K562 (cell line): Measurements from ENCODE around the gene PXK. TPM values are rescaled to one million over a fixed set of nuclear protein-coding genes. Genes with fewer than 3 reads are reported as not detected.

Source experiments
- ATAC-seq: fragments of 200-7000 bp; cut with Tn5 transposase; 3 replicates; pipeline ENCODE4 v1.9.1; 2020; ENCODE audit warnings: moderate library complexity
- BruUV-seq: library from RNA; stranded (reverse); fragments of 400-500 nt; replicated peaks from 2 replicates; lab custom pipeline; 2021; lab: Mats Ljungman, UMichigan
- CTCF ChIA-PET: fragments of 300-600 bp; formaldehyde crosslinking; extraction: SDS; loops from one replicate; lab custom pipeline; 2021; ENCODE audit warnings: low intra/inter-chr PET ratio; lab: Yijun Ruan, JAX
- POLR2A ChIA-PET: fragments of 300-600, 350-650 bp; sonication (Branson Sonifier 250); formaldehyde crosslinking; extraction: SDS; loops from one replicate; lab custom pipeline; 2021; ENCODE audit warnings: antibody characterized with exemption, inconsistent platforms; lab: Yijun Ruan, JAX
- DNase-seq, 4 experiments: peaks; one replicate each; pipeline versions ENCODE4 v3.0.0 to v3.0.0-alpha.2; 2011 to 2018; ENCODE audit warnings: low spot score in 3 of 4, mixed read lengths in 3 of 4; ENCODE audit errors: extremely low read depth in 1 of 4
- FAIRE-seq: peaks from 2 replicates; lab custom pipeline; 2011; peaks lifted over from hg19 to GRCh38; lab: Jason Lieb, UNC
- H2AFZ ChIP-seq: 2 replicates; pipeline ENCODE4 v1.6.0; 2011; ENCODE audit warnings: low read depth, low read length, control low read depth, inconsistent platforms
- H3K27ac ChIP-seq: fragments of 200-600 bp; 3 replicates; pipeline ENCODE4 v1.8.0; 2011; ENCODE audit warnings: low read depth, mild to moderate bottlenecking, control low read depth, inconsistent platforms, low read length, moderate library complexity, mixed read lengths; ENCODE audit errors: extremely low read depth
- H3K27me3 ChIP-seq, 2 experiments: fragments of 300-600 bp in 1 of 2; 2 replicates in 1 of 2; 3 replicates in 1 of 2; pipeline versions ENCODE4 v1.6.0 to v1.8.0; 2011; ENCODE audit warnings: inconsistent platforms in 2 of 2, low read length in 2 of 2, mild to moderate bottlenecking in 1 of 2, mixed read lengths in 1 of 2, moderate library complexity in 1 of 2; ENCODE audit not compliant: control insufficient read depth in 2 of 2, insufficient read depth in 2 of 2
- H3K36me3 ChIP-seq: fragments of 300-600 bp; 3 replicates; pipeline ENCODE4 v1.8.0; 2011; ENCODE audit warnings: mild to moderate bottlenecking, low read length, inconsistent platforms; ENCODE audit not compliant: control insufficient read depth, insufficient read depth
- H3K4me1 ChIP-seq, 2 experiments: fragments of 200-600 bp in 1 of 2; replicated peaks in 1 of 2; 2 replicates in 1 of 2; 3 replicates in 1 of 2; pipeline versions ENCODE4 v1.5.1 to v1.8.0; 2011; ENCODE audit warnings: inconsistent platforms in 2 of 2, low read length in 2 of 2, mild to moderate bottlenecking in 1 of 2, mixed read lengths in 1 of 2, moderate library complexity in 1 of 2; ENCODE audit not compliant: control insufficient read depth in 2 of 2, insufficient read depth in 2 of 2
- H3K4me2 ChIP-seq: 2 replicates; pipeline ENCODE4 v1.6.1; 2011; ENCODE audit warnings: low read length, control low read depth, inconsistent platforms, mixed read lengths; ENCODE audit not compliant: insufficient read depth
- H3K4me3 ChIP-seq: fragments of 200-600 bp; sonication (generic), shearing (Covaris generic); 2 replicates; pipeline ENCODE4 v1.5.1; 2016; ENCODE audit warnings: control low read depth, inconsistent platforms
- H3K79me2 ChIP-seq: fragments of 200-600 bp; 3 replicates; pipeline ENCODE4 v1.8.0; 2011; ENCODE audit warnings: low read length, inconsistent platforms; ENCODE audit not compliant: control insufficient read depth, insufficient read depth
- H3K9ac ChIP-seq, 2 experiments: 2 replicates each; pipeline versions ENCODE4 v1.6.0 to v1.6.1; 2011; ENCODE audit warnings: low read depth in 2 of 2, low read length in 2 of 2, control low read depth in 1 of 2, inconsistent platforms in 1 of 2, mild to moderate bottlenecking in 1 of 2, mixed read lengths in 1 of 2; ENCODE audit not compliant: insufficient read depth in 1 of 2
- H3K9me1 ChIP-seq: one replicate; pipeline ENCODE4 v1.6.0; 2011; ENCODE audit warnings: inconsistent platforms, mild to moderate bottlenecking, low read length, moderate library complexity; ENCODE audit not compliant: control insufficient read depth, insufficient read depth
- H3K9me3 ChIP-seq: replicated peaks from 2 replicates; pipeline ENCODE4 v1.5.1; 2011; ENCODE audit warnings: low read depth, low read length, inconsistent platforms; ENCODE audit not compliant: control insufficient read depth, insufficient read depth
- H4K20me1 ChIP-seq: replicated peaks from 2 replicates; pipeline ENCODE4 v1.6.1; 2011; ENCODE audit warnings: low read length, inconsistent platforms, mixed read lengths; ENCODE audit not compliant: control insufficient read depth, insufficient read depth
- EHMT2 ChIP-seq: fragments of 450-650 bp; IDR thresholded peaks from 2 replicates; pipeline ENCODE4 v1.6.1; 2018; ENCODE audit warnings: antibody characterized with exemption
- KAT2B ChIP-seq: IDR thresholded peaks from one replicate; pipeline ENCODE4 v1.6.1; 2012; ENCODE audit warnings: low read depth, mild to moderate bottlenecking, control low read depth, inconsistent platforms, low read length, moderate library complexity
- MEF2D ChIP-seq: conservative IDR thresholded peaks from 2 replicates; pipeline ENCODE4 v1.6.1; 2016; ENCODE audit warnings: low read depth, missing genetic modification characterization, missing compliant biosample characterization
- NFYB ChIP-seq: IDR thresholded peaks from 2 replicates; pipeline ENCODE4 v1.6.1; 2011; ENCODE audit warnings: mild to moderate bottlenecking, moderate library complexity; ENCODE audit not compliant: insufficient read length; ENCODE audit errors: extremely low read depth
- PHF20 ChIP-seq: fragments of 450-650 bp; IDR thresholded peaks from 2 replicates; pipeline ENCODE4 v1.6.1; 2018; ENCODE audit not compliant: partially characterized antibody
- TBL1XR1 ChIP-seq, 2 experiments: IDR thresholded peaks; 2 replicates each; pipeline ENCODE4 v1.6.1; 2012; ENCODE audit warnings: improper control_type of control experiment in 2 of 2, low read length in 2 of 2, mild to moderate bottlenecking in 1 of 2
- TGIF2 ChIP-seq: sonication (generic); formaldehyde crosslinking; IDR thresholded peaks from 2 replicates; pipeline ENCODE4 v1.8.1; 2022; ENCODE audit warnings: mild to moderate bottlenecking, missing genetic modification reagents, moderate library complexity
- ZNF384 ChIP-seq: IDR thresholded peaks from 2 replicates; pipeline ENCODE4 v1.6.1; 2012; ENCODE audit warnings: low read depth, low read length, improper control_type of control experiment
- ZNF431 ChIP-seq: sonication (generic); formaldehyde crosslinking; IDR thresholded peaks from 2 replicates; pipeline ENCODE4 v1.8.0; 2022; ENCODE audit warnings: mild to moderate bottlenecking, missing genetic modification reagents
- ZNF79 ChIP-seq: fragments of 250-450 bp; sonication (Bioruptor Pico); IDR thresholded peaks from 2 replicates; pipeline ENCODE4 v1.4.0; 2020; ENCODE audit warnings: low read depth, mild to moderate bottlenecking, moderate library complexity
- WGBS: fragments of 100-300 bp; shearing (Covaris generic); methylation state at CpG from one replicate; pipeline ENCODE4 v1.1.6; 2016; ENCODE audit warnings: low coverage, mixed read lengths; ENCODE audit not compliant: insufficient coverage; ENCODE audit errors: missing lambda C conversion rate; 5-methylcytosine and 5-hydroxymethylcytosine counted together
- in situ Hi-C: fragments of 300-500 bp; cut with MboI; formaldehyde crosslinking; loops from 4 replicates; pipeline ENCODE4 v1.15.0; 2018; ENCODE audit warnings: inconsistent platforms, mixed read lengths
- intact Hi-C: fragments of 100-400 bp; cut with micrococcal nuclease; formaldehyde crosslinking; loops from 2 replicates; pipeline ENCODE4 v1.14.2; 2022
- polyA plus RNA-seq, 8 experiments: library from polyadenylated mRNA; depleted of rRNA in 4 of 8; stranded (reverse) in 5 of 8; unstranded in 3 of 8; fragments of >200 nt; fragmentation: Nextera tagmentation in 2 of 8; fragmentation: Illumina TruSeq in 1 of 8; extraction: Ambion mirVana in 2 of 8; extraction: Trizol in 1 of 8; gene quantifications; 2 replicates each; pipeline versions ENCODE4 v1.2.1 to v1.2.3, GENCODE V29; 2011 to 2014; ENCODE audit warnings: inconsistent platforms in 1 of 8, missing spikeins in 1 of 8
- total RNA-seq, 7 experiments: library from RNA; depleted of rRNA in 6 of 7; stranded (reverse); fragments of >200 nt in 6 of 7; fragmentation: Illumina TruSeq in 2 of 7; extraction: Trizol in 2 of 7; gene quantifications; 2 replicates each; pipeline versions ENCODE4 v1.2.1 to v1.2.3, GENCODE V29; 2011 to 2021; ENCODE audit warnings: low replicate concordance in 1 of 7
- TF ChIP-seq, protein P1 (sequence below): fragments of 200-800 bp; sonication (Bioruptor generic); IDR thresholded peaks from 2 replicates; pipeline ENCODE4 v1.6.1; 2017; ENCODE audit warnings: missing genetic modification characterization, missing compliant biosample characterization
- TF ChIP-seq, protein P2 (sequence below): fragments of 450-650 bp; formaldehyde crosslinking; conservative IDR thresholded peaks from 2 replicates; pipeline ENCODE4 v1.4.0; 2022; ENCODE audit warnings: mild to moderate bottlenecking, missing genetic modification characterization
- TF ChIP-seq, protein P3 (sequence below): sonication (generic); formaldehyde crosslinking; IDR thresholded peaks from 2 replicates; pipeline ENCODE4 v1.4.0; 2020; ENCODE audit warnings: mild to moderate bottlenecking, missing genetic modification reagents
- TF ChIP-seq, protein P4 (sequence below): fragments of 250-450 bp; sonication (Bioruptor Pico); IDR thresholded peaks from 2 replicates; pipeline ENCODE4 v1.6.1; 2021; ENCODE audit warnings: mild to moderate bottlenecking

The PXK gene
- total and polyA plus RNA-seq, 9 of the 15 experiments (the other 6 are each of a cell fraction or from before 2014, with no cell fraction given), result 3.3 to 19.9 (median 11.3) TPM

- 87% methylated on average over 6 of the region's 6 CpGs for WGBS
- Histone ChIP-seq H3K9me1 (no peaks in the 10 kb centered on the region), H3K9me3 (no peaks in the 10 kb centered on the region), H3K4me3 (no peak overlapping the region), H3K9ac (no peak overlapping the region), H2AFZ (no peak overlapping the region), H3K4me1 (peaks cover 0 to 17% of the 10 kb centered on the region in 2 experiments; a peak in 3 of 5 replicates), H3K36me3 (no peaks in the 10 kb centered on the region; the same call in 2 of the 3 replicates), H3K4me2 (no peak overlapping the region), H3K79me2 (no peaks in the 10 kb centered on the region; the same call in 2 of the 3 replicates), H3K27me3 (no peaks in the 10 kb centered on the region), H3K27ac (no peak overlapping the region), H4K20me1 (no peaks in the 10 kb centered on the region; the same call in 1 of the 2 replicates)
- ATAC-seq (no peak), FAIRE-seq (no peak), DNase-seq (no peak)
- no peak for TF ChIP-seq TBL1XR1 (IDR thresholded peaks at IDR 0.05; ENCODE audit: low read length in 2 of 2)
- TF ChIP-seq PHF20, result no peak
- no peak for TF ChIP-seq TGIF2 (CRISPR knock-in tag)
- TF ChIP-seq, protein P1, sequence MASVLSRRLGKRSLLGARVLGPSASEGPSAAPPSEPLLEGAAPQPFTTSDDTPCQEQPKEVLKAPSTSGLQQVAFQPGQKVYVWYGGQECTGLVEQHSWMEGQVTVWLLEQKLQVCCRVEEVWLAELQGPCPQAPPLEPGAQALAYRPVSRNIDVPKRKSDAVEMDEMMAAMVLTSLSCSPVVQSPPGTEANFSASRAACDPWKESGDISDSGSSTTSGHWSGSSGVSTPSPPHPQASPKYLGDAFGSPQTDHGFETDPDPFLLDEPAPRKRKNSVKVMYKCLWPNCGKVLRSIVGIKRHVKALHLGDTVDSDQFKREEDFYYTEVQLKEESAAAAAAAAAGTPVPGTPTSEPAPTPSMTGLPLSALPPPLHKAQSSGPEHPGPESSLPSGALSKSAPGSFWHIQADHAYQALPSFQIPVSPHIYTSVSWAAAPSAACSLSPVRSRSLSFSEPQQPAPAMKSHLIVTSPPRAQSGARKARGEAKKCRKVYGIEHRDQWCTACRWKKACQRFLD (CRISPR knock-in tag), result no peak
- TF ChIP-seq, protein P2, sequence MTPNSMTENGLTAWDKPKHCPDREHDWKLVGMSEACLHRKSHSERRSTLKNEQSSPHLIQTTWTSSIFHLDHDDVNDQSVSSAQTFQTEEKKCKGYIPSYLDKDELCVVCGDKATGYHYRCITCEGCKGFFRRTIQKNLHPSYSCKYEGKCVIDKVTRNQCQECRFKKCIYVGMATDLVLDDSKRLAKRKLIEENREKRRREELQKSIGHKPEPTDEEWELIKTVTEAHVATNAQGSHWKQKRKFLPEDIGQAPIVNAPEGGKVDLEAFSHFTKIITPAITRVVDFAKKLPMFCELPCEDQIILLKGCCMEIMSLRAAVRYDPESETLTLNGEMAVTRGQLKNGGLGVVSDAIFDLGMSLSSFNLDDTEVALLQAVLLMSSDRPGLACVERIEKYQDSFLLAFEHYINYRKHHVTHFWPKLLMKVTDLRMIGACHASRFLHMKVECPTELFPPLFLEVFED (CRISPR knock-in tag), result no peak
- no peak for TF ChIP-seq MEF2D
- TF ChIP-seq, protein P3, sequence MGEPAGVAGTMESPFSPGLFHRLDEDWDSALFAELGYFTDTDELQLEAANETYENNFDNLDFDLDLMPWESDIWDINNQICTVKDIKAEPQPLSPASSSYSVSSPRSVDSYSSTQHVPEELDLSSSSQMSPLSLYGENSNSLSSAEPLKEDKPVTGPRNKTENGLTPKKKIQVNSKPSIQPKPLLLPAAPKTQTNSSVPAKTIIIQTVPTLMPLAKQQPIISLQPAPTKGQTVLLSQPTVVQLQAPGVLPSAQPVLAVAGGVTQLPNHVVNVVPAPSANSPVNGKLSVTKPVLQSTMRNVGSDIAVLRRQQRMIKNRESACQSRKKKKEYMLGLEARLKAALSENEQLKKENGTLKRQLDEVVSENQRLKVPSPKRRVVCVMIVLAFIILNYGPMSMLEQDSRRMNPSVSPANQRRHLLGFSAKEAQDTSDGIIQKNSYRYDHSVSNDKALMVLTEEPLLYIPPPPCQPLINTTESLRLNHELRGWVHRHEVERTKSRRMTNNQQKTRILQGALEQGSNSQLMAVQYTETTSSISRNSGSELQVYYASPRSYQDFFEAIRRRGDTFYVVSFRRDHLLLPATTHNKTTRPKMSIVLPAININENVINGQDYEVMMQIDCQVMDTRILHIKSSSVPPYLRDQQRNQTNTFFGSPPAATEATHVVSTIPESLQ, result no peak
- TF ChIP-seq KAT2B, result no peak
- TF ChIP-seq, protein P4, sequence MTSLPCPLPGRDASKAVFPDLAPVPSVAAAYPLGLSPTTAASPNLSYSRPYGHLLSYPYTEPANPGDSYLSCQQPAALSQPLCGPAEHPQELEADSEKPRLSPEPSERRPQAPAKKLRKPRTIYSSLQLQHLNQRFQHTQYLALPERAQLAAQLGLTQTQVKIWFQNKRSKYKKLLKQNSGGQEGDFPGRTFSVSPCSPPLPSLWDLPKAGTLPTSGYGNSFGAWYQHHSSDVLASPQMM (CRISPR knock-in tag), result no peak
- TF ChIP-seq ZNF79 (CRISPR knock-in tag), result no peak
- TF ChIP-seq NFYB, result no peak
- TF ChIP-seq EHMT2, result no peak
- no peak for TF ChIP-seq ZNF431
- TF ChIP-seq ZNF384, result no peak
- CTCF ChIA-PET, result no interaction called here
- in situ Hi-C loops, result no loop called here
- intact Hi-C loops, result no loop called here
- POLR2A ChIA-PET, result interaction anchor here (0.5 to 0.7 kb wide), 2 partner anchors 29 to 1759 kb away, joined by 3 read pairs; no protein-coding TSS in a partner anchor
- no TSS peak for BruUV-seq
Observed at GRCh38 chr3:58352626-58353025, 19.9 kb downstream of the PXK start.
